ENCODE measurements around the gene MPHOSPH9. TPM values are rescaled to one million over a fixed set of nuclear protein-coding genes. Genes with fewer than 3 reads are reported as not detected.

Gene MPHOSPH9
- total RNA-seq, 4 donors from 2014 or later: 14.2 to 25.3 (median 15.1) TPM

- WGBS: 74% methylated on average over 3 of the region's 3 CpGs
- peaks cover 19 to 41% (median 31%) of the 10 kb centered on the region in 4 donors for H3K4me1 ChIP-seq
- H3K27me3 ChIP-seq: no peaks in the 10 kb centered on the region
- no peak for TF ChIP-seq EP300 (IDR thresholded peaks at IDR 0.05)
- TF ChIP-seq, protein P1, sequence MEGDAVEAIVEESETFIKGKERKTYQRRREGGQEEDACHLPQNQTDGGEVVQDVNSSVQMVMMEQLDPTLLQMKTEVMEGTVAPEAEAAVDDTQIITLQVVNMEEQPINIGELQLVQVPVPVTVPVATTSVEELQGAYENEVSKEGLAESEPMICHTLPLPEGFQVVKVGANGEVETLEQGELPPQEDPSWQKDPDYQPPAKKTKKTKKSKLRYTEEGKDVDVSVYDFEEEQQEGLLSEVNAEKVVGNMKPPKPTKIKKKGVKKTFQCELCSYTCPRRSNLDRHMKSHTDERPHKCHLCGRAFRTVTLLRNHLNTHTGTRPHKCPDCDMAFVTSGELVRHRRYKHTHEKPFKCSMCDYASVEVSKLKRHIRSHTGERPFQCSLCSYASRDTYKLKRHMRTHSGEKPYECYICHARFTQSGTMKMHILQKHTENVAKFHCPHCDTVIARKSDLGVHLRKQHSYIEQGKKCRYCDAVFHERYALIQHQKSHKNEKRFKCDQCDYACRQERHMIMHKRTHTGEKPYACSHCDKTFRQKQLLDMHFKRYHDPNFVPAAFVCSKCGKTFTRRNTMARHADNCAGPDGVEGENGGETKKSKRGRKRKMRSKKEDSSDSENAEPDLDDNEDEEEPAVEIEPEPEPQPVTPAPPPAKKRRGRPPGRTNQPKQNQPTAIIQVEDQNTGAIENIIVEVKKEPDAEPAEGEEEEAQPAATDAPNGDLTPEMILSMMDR (IDR thresholded peaks at IDR 0.05): no peak
- TF ChIP-seq POLR2A (IDR thresholded peaks at IDR 0.05; ENCODE audit: low read depth): no peak
- no peak for TF ChIP-seq POLR2AphosphoS5 (IDR thresholded peaks at IDR 0.05)
- no peaks in the 10 kb centered on the region for H3K9me3 ChIP-seq
- H3K36me3 ChIP-seq: peaks cover 0 to 10% (median 2%) of the 10 kb centered on the region in 4 donors
- H3K4me3 ChIP-seq: no peak overlapping the region
- intact Hi-C loops (cut with DNase I): loop anchor here (5.0 to 10.0 kb wide), 2 partner anchors 79 to 178 kb away; partner anchors contain the start of genes MPHOSPH9, MTRFR and OGFOD2
- no peak overlapping the region for H3K27ac ChIP-seq (replicated peaks in 1 of 4)
- DNase-seq (ENCODE audit: extremely low spot score): no peak
Observed at GRCh38 chr12:123152833-123153232, 80.1 kb downstream of the MPHOSPH9 start.

DNA sequence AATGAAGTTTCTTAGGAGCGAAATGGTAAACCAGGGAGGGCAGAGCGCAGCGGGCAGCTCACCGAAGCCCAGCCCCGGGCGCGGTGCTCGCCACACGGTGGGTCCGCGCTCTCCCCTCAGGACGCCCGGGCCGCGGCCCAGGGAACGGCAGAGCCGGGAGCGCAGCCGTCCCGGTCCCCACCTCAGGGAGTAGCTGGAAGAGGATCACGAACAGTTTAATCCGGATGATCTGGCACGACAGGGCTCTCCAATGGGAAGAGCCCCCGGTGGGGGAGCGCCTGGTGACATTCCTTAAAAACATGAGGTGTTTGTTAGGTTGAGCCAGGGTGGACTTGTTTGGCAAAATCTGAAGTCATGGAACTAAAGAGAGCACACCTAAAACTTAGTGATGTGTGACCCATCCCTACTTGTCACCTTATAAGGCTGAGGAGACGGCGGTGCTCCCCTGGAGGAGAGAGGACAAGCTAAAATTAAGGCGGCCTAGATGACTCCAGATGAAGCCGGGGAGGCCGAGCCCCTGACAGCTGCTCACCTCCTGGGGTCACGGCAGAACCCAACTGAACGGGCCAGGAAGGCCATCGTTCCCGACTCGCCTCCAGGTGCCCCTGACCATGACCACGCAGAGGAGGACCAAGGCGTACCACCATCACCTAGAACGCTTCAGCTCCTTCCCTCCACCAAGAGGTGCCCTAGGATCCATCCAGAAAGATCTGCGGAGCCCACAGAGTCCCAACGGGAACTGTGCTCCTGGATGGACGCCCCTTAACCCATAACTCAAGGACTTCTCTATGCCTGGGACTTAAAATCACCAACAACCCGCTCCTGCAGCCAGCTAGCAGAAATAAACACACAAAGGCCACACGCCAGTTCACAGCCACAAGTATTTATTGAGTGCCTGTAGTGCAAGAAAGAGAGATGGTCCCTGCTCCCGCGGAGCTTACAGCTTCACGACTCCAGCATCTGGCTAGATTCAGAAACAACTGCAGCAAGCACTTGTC lies 81.2 kb downstream of the MPHOSPH9 start:
- no peak for DNase-seq (ENCODE audit: extremely low spot score)
- intact Hi-C loops (cut with DNase I): loop anchor here (1.0 to 10.0 kb wide), 3 partner anchors 81 to 177 kb away; partner anchors contain the start of genes MPHOSPH9, MTRFR and OGFOD2
- Histone ChIP-seq H3K4me1 (peaks cover 19 to 51% (median 34%) of the 10 kb centered on the region in 4 donors), H3K4me3 (peak overlapping the region; percentile 68 to 88 (median 82)), H3K27me3 (no peaks in the 10 kb centered on the region), H3K9me3 (no peaks in the 10 kb centered on the region), H3K27ac (replicated peaks in 1 of 4) (peak overlapping the region; percentile 86 to 94 (median 91)), H3K36me3 (peaks cover 0 to 10% (median 2%) of the 10 kb centered on the region in 4 donors)
- TF ChIP-seq EP300 (IDR thresholded peaks at IDR 0.05): no peak
- TF ChIP-seq, protein P1 (IDR thresholded peaks at IDR 0.05): peak in 1 of 3 experiments; percentile 2
- TF ChIP-seq POLR2AphosphoS5 (IDR thresholded peaks at IDR 0.05): no peak
- no peak for TF ChIP-seq POLR2A (IDR thresholded peaks at IDR 0.05; ENCODE audit: low read depth)
- 86% methylated on average over 18 of the region's 46 CpGs for WGBS

DNA sequence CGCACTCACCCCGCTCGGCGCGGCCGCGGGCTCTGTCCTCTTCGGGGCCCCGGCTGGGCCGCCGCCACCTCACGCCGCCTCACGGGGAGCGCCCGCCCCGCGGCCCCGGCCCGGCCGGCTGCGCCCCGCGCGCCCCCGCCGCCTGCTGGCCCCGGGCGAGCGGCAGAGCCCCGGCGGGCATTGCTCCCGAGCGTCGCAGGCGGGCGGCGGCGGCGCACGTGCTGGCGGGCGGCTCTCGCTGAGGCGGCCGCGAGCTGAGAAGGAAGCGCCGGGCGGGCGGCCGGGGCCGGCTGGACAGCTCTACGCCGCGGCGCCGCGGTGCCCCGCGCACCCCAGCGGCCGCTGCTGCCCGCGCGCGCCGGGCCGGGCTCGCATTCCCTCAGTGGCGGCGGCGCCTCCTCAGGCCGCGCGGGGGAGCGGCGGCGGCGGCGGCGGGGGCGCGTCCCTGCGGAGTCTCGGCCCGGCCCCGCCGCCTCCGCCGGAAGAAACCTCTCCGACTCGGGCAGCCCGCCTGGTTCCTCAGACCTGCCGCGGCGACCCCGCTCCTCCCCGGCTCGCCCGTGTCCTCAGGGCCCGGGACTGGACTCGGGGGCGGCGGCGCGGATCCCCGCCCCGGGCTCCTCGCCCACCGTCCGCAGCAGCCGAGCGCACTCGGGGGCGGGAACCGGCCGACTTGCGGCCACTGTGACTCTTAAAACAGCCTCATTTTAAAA lies 82.0 kb downstream of the MPHOSPH9 start, which contains the start of gene PITPNM2:
Gene PITPNM2, minus strand, starts transcription at position 347 of the 713 bp plus-strand sequence. CDS start 116,500 bp downstream, outside the sequence.
- Histone ChIP-seq H3K27ac (replicated peaks in 1 of 4) (peak within 1 kb of the TSS; percentile 86 to 94 (median 91)), H3K4me1 (peaks cover 19 to 51% (median 34%) of the 10 kb centered on the region in 4 donors), H3K36me3 (peaks cover 0 to 4% (median 1%) of the 10 kb centered on the region in 4 donors), H3K4me3 (peak within 1 kb of the TSS; percentile 68 to 88 (median 82)), H3K9me3 (no peaks in the 10 kb centered on the region), H3K27me3 (no peaks in the 10 kb centered on the region)
- no peak for TF ChIP-seq EP300 (IDR thresholded peaks at IDR 0.05)
- TF ChIP-seq POLR2AphosphoS5 (IDR thresholded peaks at IDR 0.05): no peak
- no peak for TF ChIP-seq POLR2A (IDR thresholded peaks at IDR 0.05; ENCODE audit: low read depth)
- TF ChIP-seq, protein P1 (IDR thresholded peaks at IDR 0.05): peak; percentile 12 to 47 (median 47)
- DNase-seq (ENCODE audit: extremely low spot score): no peak
- intact Hi-C loops (cut with DNase I): loop anchor here (1.0 to 10.0 kb wide), 3 partner anchors 81 to 176 kb away; partner anchors contain the start of genes MPHOSPH9, MTRFR and OGFOD2
- 0% methylated on average over 20 of the region's 119 CpGs for WGBS

GRCh38 chr12:123150275-123150743 lies 82.6 kb downstream of the MPHOSPH9 start:
- Histone ChIP-seq H3K27me3 (no peaks in the 10 kb centered on the region), H3K27ac (replicated peaks in 1 of 4) (peak overlapping the region; percentile 86 to 93 (median 88)), H3K4me3 (peak overlapping the region; percentile 68 to 88 (median 82)), H3K36me3 (no peaks in the 10 kb centered on the region), H3K9me3 (no peaks in the 10 kb centered on the region), H3K4me1 (peaks cover 19 to 51% (median 34%) of the 10 kb centered on the region in 4 donors)
- intact Hi-C loops (cut with DNase I): loop anchor here (5.0 to 10.0 kb wide), 2 partner anchors 82 to 176 kb away; partner anchors contain the start of genes MPHOSPH9, MTRFR and OGFOD2
- no peak for TF ChIP-seq POLR2AphosphoS5 (IDR thresholded peaks at IDR 0.05)
- TF ChIP-seq, protein P1 (IDR thresholded peaks at IDR 0.05): no peak
- no peak for TF ChIP-seq EP300 (IDR thresholded peaks at IDR 0.05)
- no peak for TF ChIP-seq POLR2A (IDR thresholded peaks at IDR 0.05; ENCODE audit: low read depth)
- DNase-seq (ENCODE audit: extremely low spot score): no peak
- WGBS: 8% methylated on average over 31 of the region's 54 CpGs
